GM21526 (cell line): Measurements from ENCODE around the gene CRX.
"Not testable (repeated sequence)": the region's sequence is repeated elsewhere in the genome, so short reads cannot be mapped to it uniquely, and the experiment has no call there.

Source experiments
- ATAC-seq: cut with Tn5 transposase; IDR thresholded peaks from one replicate; pipeline ENCODE4 v1.9.1; 2021; ENCODE audit warnings: moderate library complexity; ENCODE audit not compliant: unreplicated experiment, low FRiP score

CRX gene

DNA sequence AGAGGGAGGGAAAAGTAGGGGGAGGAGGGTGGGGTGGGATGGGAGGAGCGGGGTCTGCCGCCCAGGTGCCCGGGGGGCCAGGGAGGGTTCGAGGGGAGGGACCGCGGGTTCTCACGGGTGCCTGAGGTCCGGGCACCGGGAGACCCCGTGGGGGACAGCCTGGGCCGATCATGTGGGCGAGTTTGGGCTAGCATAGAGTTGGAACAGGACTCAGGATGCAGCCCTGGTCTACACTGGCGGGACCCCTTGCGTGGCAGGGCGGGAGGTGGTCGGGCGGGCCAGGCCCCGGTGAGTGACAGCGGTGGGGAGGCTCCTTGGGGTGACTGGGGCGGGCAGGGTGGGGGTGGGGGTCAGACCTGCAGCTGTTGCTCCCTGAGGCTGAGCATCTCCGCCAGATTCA is 18.6 kb upstream of the CRX start:
- not testable (repeated sequence) for ATAC-seq

DNA sequence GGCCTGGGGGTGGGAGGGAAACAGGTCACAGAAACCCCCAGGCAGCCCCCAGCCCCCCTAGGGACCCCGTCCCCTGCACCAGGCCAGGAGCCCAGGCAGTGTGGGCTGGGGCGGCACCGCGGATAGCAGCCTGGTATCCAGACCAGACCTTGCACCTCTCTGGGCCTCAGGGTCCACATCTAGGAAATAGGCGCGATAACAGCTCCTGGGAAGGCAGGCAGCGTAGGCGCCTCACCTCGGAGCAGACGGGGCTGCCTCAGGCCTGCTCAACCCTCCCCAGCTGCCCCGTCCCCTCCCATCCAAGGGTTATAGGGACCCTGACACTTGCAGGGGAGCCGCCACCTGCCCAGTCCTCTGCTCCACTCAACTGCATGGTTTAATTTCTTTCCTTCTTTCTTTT is 18.1 kb upstream of the CRX start:
- not testable (repeated sequence) for ATAC-seq

DNA sequence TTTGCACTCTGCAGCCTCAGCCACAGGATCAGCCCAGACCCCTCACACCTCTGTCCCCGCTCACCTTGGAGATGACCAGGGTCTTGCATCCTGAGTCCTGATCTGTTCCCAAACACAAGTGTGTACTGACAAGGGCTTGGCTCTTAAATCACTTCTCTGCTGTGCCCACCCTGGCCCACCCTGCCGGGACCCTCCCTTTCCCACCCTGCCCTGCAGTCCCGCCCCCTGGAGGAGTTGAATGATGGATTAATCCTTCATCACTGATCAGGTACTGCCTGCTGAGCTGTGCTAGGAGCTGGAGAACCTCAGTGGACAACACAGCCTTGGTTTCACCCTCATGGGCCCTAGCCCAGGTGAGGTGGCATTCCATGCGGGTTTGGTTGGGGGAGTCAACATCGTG is 17.3 kb upstream of the CRX start, which contains the start of gene TPRX1:
Gene TPRX1 (minus strand): TSS at position 101 of the 400 bp plus-strand sequence. CDS start 12 bp downstream, at position 89.
- ATAC-seq = not testable (repeated sequence)

DNA sequence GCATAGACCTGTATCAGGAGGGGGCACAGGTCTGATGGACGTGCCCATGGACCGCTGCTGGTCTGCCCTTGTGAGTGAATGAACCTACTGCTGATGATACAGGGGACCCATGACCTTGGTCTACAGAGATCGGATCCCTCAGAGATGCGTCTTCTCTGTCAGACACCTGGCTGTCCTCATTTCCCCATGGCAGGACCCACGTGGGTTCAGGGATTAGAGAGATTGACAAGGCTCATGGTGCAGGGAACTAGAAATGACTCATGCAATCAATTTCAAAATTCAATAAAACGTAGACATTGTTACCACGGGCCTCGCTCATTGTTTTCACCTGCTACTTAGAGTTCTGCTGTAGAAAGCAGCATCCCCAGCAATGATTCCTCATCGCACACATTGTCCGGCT is 16.4 kb upstream of the CRX start:
- no peak for ATAC-seq

DNA sequence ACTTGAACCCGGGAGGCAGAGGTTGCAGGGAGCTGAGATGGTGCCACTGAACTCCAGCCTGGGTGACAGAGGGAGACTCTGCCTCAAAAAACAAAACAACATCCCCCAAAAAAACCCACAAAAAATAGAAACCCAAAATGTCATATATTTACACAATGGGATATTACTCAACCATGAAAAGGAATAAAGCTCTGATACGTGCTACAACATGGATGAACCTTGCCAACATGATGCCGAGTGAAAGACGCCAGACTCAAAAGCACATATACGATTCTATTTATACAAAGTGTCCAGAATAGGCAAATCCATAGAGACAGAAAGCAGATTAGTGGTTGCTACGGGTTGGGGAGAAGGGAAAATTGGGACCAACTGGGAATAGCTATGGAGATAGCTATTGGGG is 15.3 kb upstream of the CRX start:
- no peak for ATAC-seq

DNA sequence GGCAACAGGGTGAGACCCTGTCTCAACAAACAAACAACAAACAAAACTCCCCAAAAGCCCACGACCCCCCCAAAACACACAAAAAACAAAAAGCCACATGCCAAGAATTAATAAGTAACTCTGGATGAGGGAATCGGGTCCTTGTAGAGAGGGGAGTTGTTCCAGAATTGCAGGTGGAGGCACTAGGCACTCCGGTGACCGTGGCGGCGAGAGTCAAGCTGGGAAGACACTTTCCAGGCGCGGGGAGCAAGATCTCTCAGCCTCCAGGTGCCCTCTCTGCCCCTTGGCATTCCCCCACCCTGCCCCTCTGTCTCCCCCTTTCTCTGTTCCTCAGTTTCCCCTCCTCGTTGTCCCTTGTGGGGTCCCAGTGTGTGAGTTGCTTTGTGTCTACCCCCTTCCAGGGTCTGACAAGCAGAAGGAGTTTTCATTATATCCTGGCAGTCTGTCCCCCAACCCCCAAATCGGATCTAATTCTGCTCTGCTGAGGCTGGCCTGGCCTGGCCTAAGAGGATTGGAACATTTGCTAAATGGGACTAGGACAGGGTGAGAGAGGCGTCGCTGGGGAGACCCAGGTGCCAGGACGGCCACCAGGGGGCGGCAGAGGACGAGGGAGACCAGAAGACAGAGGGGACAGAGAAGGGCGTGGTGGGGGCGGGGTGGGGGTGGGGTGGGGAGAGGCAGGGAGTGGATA is 8.3 kb upstream of the CRX start:
- ATAC-seq = no peak

DNA sequence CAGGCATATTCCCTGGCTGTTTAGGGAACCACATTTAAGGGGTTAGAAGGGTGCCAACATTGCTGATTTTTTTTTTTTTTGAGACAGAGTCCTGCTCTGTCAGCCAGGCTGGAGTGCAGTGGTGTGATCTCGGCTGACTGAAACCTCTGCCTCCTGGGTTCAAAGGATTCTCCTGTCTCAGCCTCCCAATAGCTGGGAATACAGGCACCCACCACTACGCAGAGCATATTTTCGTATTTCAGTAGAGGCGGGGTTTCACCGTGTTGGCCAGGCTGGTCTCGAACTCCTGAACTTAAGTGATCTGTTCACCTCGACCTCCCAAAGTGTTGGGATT is 7.8 kb upstream of the CRX start:
- no peak for ATAC-seq

DNA sequence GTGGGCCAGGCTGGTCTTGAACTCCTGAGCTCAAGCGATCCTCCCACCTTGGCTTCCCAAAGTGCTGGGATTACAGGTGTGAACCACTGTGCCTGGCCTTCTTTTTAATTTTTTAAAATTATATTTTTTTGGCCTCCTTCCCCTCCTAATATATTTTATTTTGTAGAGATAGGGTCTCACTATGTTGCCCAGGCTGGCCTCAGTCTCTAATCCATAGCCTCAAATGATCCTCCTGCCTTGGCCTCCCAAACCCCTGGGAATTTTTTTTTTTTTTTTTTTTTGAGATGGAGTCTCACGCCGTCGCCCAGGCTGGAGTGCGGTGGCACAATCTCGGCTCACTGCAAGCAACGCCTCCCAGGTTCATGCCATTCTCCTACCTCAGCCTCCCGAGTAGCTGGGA is 5.5 kb upstream of the CRX start:
- ATAC-seq = not testable (repeated sequence)

DNA sequence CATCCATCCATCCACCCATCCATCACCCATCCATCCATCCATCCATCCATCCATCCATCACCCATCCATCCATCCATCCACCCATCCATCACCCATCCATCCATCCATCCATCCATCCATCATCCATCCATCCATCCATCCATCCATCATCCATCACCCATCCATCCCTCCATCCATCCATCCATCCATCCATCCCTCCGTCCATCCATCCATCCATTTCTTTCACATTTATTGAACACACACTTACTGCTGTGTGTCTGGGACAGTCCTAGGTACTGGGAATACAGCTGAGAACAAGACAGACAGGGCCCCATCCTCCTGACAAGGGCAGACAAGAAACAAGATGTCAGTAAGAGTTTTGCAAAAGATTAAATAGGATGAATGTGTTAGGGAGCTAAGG is 3.5 kb upstream of the CRX start:
- ATAC-seq = not testable (repeated sequence)

DNA sequence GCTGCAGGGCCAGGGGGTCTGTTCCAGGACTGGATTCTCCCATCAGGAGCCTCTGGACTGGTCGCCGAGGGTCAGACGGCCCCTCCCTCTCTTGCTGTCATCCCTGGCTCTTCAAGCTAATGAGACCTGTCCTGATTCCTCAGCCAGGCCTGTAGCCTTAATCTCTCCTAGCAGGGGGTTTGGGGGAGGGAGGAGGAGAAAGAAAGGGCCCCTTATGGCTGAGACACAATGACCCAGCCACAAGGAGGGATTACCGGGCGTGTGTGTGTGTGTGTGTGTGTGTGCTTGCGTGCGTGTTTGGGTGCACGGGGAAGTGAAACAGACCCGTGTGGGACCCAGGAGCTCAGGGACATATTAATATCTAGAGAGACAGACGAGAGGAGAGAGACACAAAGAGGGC is 1.9 kb upstream of the CRX start:
- ATAC-seq = no peak

DNA sequence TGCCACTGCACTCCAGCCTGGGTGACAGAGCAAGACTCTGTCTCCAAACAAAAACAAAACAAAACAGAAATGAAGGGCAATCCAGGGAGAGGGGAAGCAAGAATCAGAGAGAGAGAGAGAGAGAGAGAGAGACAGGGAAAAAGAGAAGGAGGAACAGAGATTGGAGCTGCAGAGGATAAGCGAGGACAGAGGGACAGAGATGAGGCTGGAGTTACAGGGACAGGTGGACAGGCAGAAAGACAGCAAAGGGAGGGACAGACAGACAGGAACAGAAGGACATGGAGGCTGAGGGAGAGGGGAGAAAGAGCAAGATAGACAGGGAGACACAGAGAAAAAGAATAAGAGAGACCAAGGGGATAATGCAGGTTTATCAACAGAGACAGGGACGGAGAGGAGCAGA is 1.3 kb upstream of the CRX start:
- ATAC-seq = no peak

DNA sequence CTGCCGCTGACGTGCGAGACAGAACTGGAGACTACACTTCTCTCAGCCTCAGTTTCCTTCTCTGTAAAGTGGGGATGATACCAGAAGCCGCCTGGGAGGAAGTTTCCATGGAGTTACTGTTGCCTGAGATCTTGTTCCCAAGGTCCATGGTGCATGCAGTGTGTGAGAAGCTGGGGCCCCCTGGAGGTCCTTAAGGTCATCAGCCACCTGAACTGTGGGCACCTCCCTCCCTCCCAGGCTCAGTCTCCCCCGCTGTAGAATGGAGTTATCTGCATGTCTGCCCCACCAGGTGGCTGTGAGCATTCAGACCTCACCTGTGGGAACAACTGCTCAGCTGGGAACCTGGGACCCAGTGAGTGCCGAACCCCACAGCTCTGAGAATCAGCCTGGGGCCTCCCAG is 2.7 kb downstream of the CRX start:
- no peak for ATAC-seq

DNA sequence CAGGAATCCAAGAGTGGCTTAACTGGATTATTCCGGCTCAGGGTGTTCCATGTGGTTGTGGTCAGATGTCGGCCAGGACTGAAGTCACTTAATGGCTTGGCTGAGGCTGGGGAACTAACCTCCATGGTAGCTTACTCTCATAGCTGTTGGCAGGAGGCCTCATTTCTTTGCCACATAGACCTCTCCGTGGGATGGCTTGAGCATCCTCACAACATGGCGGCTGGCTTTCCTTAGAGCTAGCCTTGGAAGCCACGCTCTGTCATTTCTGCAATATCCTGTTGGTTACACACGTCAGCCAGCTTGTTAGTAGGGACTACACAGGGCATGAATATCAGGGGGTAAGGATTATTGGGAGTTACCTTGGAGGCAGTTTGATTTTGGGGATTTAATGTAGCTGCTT is 5.1 kb downstream of the CRX start:
- no peak for ATAC-seq

DNA sequence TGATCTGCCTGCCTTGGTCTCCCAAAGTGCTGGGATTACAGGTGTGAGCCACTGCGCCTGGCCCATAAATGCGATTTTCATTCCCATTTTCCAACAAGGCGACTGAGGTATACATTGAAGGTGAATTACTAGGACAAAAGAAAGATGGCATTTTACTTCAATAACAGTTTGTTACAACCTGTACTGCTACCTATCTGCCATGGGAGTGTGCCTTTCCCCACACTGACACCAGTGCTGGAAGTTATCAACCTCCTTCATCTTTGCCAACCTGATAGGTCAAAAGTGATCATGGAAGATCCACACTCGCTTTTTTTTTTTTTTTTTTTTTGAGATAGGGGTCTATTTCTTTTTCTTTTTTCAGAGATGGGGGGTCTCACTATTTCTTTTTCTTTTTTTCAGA is 11.0 kb downstream of the CRX start:
- ATAC-seq = no peak

DNA sequence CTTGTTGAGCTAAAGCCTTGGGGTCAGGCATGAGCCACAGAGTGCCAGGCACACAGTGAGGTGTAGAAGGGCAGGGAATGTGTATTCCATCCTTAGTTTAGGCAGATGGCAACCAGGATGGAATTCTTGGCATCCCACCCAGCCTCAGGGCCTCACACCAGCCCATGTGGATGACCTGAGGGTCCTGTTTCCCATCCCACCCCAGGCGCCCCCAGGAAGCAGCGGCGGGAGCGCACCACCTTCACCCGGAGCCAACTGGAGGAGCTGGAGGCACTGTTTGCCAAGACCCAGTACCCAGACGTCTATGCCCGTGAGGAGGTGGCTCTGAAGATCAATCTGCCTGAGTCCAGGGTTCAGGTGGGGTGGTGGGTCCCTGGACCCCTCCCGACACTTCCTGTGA is 14.3 kb downstream of the CRX start:
- no peak for ATAC-seq

DNA sequence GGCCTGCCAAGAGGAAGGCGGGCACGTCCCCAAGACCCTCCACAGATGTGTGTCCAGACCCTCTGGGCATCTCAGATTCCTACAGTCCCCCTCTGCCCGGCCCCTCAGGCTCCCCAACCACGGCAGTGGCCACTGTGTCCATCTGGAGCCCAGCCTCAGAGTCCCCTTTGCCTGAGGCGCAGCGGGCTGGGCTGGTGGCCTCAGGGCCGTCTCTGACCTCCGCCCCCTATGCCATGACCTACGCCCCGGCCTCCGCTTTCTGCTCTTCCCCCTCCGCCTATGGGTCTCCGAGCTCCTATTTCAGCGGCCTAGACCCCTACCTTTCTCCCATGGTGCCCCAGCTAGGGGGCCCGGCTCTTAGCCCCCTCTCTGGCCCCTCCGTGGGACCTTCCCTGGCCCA is 17.7 kb downstream of the CRX start:
- ATAC-seq = no peak

DNA sequence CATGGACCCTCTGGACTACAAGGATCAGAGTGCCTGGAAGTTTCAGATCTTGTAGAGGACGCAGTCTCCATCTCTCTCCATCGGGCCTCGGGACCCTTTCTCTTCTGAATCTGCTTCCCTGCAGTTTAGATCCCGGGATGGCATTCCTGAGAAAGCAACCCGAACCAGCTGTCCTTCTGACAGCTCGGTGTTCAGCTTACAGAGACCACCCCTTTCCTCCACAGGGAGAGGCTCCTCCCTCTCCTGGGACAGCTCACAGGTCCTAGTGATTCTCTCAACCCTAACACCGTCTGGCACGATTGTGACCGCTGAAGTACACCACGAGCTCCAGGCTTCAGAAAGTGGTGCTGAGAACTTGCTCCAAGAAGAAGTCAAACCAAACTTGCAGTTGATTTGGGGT is 18.2 kb downstream of the CRX start:
- no peak for ATAC-seq

DNA sequence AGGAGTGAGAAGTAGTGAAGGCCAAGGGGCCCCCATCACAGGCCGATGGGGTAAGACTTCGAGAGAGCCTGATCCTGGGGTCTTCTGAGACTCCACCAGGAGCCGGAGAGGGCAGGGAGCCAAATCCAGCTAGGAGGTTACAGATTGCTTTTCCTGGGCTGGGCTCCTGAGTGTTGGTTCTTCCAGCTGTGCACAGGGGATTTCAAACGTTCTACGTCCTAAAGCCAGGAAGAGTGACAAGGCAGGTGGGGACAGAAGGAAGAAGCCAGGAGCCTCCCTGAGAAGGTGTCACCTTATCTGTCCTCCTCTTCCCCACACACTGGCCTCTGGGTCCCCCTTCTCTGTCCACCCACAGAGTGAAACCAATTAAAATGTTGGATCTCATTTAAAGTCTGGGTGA is 21.2 kb downstream of the CRX start:
- ATAC-seq = no peak

DNA sequence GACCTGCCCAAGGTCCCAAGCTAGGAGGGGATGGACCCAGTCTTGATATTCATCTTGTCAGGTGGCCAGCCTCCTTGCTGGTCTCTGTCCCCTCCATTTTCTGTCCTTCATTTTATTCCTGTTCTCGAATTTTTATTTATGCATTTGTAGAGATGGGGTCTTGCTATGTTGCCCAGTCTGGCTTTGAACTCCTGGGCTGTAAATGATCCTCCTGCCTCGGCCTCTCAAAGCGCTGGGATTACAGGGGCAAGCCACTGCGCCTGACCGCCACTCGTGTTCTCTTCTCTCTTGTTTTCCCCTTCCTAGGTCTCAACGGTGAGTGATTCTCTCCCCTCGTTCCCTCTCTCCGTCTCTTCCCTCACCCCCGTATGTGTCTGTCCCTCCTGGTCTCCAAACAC is 26.7 kb downstream of the CRX start:
- no peak for ATAC-seq

DNA sequence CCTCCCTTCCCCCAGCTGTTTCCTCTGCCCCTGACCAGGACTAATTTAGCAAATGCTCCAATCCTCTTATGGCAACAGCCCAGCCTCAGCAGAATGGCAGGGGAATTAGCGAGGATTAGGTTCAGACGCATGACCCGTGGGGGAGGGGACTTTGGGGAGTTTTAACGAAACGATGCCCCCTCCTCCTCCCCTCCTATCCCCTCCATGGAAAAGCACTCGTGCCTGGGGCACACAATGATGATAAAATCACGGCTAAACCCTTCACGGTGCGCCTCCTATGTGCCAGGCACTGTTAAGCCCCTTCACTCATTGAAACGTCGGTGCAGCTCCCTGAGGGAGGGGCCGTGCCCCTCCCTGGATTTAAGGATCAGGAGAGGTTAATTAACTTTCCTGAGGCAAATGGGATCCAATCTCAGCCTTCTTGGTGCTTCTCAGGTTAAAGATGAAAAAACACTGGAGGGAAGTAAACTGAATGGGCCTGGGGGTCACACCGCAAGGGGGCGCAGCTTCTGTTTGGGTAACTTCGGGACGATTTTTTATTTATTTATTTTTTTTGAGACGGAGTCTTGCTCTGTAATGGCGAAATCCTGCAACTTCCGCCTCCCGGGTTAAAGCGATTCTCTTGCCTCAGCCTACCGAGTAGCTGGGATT is 27.2 kb downstream of the CRX start:
- no peak for ATAC-seq

DNA sequence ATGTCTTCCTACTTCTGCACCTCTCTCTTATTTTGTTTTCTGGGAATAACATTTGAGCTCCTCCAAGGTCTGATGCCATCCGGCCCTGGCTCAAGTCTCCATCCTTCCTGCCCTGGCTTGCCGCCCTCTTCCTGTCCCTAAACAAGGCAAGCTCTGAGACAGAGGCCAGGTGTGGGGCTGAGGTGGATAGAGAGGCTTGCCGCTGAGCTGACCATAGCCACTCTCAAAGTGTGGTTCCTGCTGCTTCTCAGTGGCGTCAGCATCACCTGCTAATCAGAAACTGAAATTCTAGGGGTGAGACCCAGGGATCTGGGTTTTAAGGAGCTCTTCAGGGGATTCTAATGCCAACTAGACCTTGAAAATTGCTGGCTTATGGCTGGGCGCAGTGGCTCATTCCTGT is 31.3 kb downstream of the CRX start:
- ATAC-seq = no peak

DNA sequence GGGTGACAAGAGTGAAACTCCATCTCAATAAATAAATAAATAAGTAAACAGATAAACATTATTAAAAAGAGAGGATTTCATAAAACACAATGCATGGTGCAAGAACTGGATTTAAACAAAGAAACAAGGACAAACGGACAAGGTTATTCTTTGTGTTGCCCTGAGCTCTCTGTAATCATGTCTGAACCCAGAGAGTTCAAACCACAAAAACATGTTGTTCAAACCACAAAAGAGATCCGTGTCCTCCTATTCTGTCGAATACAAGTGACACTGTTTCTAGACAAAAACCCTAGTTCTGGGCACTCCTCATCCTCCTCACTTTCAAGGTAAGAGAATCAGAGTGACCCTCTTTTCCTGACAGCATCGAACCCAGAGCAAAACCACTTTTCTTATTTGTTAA is 32.7 kb downstream of the CRX start:
- no peak for ATAC-seq

DNA sequence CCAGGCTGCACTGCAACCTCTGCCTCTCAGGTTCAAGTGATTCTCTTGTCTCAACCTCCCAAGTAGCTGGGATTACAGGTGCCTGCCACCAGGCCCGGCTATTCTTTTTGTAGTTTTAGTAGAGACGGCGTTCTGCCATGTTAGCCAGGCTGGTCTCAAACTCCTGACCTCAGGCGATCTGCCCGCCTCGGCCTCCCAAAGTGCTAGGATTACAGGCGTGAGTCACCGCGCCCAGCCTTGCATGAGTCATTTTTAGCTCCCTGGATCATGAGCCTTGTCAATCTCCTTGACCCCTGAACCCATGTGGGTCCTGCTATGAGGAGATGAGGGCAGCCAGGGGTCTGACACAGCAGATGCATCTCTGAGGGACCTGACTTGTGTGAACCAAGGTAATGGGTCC is 36.5 kb downstream of the CRX start:
- ATAC-seq = not testable (repeated sequence)
